ENCODE measurements around the gene HOXD8.

Gene HOXD8

DNA sequence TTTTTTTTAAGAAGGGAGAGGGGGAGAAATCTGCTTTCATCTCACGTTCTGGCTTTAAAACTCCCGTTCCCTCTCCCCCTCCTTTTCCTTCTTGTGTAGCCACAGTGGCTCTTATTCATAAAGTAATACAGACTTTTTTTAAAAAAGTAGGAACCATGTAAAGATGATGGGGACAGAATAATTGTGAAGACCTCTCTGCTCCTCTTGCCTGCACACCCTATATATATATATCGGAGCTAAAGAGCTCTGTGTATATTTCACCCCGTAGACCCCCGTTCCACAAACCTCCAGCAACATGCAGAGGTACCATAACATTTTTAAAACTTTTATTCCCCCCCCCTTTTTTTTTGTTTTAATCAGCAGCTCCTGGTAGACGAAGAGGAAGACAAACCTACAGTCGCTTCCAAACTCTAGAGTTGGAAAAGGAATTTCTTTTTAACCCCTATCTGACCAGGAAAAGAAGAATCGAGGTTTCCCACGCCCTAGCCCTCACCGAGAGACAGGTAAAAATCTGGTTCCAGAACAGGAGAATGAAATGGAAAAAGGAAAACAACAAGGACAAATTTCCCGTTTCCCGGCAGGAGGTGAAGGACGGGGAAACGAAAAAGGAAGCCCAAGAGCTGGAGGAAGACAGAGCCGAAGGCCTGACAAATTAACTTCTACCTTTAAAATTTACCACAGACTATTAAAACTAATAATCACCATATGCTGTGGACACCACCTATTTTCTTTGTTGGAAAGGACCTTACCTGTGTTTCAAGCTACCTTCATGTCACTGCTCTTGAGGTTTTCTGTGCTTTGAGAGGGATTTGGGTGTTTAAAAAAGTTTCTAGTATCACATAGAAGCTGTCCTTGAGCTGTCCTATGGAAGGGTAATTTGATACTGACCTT, 1.7 kb downstream of the HOXD8 start:
- no peak for DNase-seq (ENCODE audit: low spot score)

- DNase-seq (ENCODE audit: low spot score) = no peak
Measured at GRCh38 chr2:176131848-176132158, 2.3 kb downstream of the HOXD8 start.

- no peak for DNase-seq (ENCODE audit: low spot score)
Measured at GRCh38 chr2:176132205-176133171, 3.0 kb downstream of the HOXD8 start.

DNA sequence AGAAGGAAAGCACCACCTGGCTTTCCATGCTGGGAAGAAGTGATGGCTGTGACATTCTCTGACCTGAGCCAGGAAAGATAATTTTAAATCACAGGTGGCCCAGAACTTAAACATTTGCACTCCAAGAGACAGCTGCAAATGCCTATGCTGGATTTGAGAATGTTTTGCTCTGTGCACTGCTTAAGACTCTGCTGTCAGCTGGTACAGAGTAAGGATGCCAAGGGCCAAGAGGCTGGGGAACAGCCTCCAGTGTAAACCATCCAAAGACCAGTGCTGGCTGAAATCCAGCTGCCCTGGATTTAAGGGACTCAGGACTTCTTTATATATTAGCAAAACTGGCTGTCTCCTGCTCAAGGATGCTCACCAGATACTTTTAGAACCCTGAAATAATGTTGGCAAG, 3.9 kb downstream of the HOXD8 start:
- DNase-seq (ENCODE audit: low spot score) = no peak

DNA sequence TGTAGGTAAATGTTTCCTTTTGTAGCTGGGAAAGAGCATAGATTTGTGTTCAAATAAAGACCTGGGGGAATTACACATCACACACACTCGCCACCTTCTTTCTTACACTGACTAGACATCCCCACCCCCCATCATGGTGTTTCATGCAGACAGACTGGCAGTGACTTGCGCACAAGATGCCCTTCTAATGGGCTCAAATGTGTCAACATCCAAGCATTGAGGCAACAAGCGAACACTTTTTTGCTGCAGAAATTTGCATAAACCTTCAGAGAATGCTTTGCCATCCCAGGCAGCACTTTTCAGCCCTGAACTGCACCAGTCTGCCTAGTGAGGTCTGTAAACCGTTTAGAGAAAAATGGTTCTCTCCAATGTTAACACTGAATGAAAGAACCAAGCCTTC, 4.5 kb downstream of the HOXD8 start:
- DNase-seq (ENCODE audit: low spot score) = no peak

- no peak for DNase-seq (ENCODE audit: low spot score)
Measured at GRCh38 chr2:176135035-176135440, 5.5 kb downstream of the HOXD8 start.

GRCh38 chr2:176136374-176137251, 7.1 kb downstream of the HOXD8 start:
- DNase-seq (ENCODE audit: low spot score) = no peak

- DNase-seq (ENCODE audit: low spot score) = no peak
Measured at GRCh38 chr2:176137252-176137580, 7.7 kb downstream of the HOXD8 start.

- no peak for DNase-seq (ENCODE audit: low spot score)
Measured at GRCh38 chr2:176137906-176138305, 8.4 kb downstream of the HOXD8 start.

DNA sequence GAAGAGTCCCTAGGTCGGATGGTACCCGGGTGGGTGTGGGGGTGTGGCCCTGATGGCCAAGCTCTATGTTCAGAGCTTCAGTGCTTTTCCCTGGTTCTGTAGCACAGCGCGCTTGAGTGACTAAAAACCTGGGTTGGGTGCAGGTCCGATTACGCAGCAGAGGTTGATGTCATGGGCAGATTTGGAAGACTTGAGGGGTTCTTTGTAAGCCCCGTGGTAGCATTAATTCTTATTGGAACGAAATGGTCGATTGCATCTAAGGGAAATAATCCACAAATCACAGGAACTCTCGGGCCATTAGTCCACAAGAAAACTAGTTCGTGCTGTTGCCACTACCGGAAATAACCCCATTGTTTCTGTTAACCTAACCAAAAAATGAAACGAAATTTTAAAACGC, 9.0 kb downstream of the HOXD8 start:
- DNase-seq (ENCODE audit: low spot score) = no peak

DNA sequence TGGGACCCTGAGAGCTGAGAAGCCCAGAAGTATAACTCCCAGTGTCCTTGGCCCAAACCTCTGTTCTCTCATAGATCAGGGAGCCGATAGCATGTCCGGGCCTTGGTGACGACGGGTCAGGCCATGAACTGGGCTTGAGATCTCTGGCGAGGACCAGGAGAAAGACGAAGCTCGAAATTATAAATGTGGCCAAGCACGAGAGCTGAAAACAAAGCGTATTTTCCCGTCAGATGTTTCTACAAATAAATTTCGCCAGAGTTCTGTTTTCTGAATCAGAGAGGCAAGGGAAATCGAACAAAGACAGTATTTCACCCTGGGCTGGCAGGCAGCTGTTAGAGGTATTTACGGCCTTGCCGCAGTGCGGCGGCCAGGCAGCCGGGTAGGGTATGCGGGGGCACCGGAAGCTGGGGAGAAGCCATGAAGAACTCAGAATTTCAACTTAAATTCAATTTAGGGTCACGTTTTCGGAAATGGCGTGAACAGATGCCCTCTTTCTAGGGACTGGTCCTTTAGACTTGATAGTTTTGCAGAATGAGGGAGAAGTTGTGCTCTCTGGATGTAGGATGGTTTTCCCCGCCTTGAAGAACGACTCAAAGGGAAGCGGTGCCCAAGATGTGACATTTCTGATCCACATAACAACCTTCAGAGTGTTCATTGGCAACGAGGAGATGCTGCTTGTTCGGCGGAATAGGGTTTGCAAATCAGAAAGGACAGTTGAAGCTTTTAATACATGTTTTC, 9.6 kb downstream of the HOXD8 start:
- DNase-seq (ENCODE audit: low spot score) = no peak

DNA sequence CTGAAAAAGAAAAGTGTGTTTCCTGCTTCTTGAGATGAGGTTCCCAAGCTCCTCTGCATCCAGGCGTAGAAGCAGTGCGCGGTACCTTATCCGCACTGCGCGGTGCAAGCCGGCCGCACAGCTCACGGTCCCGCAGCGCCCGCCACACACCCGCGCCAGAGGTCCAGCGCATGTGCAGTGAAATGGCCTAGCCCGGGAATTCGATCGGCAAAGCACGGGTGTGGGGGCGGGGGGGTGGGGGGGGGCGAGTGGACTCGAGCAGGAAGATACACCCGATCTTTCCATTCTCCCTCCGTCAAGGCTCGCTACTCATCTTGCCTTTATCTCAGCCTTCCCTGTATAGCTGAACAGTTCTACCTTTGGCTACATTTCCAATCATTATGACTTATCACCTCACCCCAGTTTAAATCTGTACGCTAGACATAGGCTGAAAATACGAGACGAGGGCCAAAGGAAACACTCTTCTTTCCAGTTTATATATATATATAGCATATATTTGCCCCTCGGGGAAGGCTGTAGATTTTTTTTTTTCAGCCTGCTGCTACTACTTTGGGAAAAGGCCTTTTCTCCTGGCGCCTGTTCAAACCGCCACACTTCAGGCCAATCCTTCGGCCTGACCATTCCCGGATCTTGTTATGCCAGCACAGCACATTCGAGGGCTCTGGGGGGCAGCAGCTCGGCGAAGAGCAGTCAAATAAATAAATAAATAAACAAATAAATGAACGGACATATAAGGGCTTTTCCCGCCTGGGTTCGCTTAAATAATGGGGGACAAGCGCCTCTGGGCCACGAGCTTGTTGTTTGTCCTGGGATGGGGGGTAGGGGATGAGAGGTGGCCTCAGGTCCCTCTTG, 10.4 kb downstream of the HOXD8 start:
- DNase-seq (ENCODE audit: low spot score) = no peak

DNA sequence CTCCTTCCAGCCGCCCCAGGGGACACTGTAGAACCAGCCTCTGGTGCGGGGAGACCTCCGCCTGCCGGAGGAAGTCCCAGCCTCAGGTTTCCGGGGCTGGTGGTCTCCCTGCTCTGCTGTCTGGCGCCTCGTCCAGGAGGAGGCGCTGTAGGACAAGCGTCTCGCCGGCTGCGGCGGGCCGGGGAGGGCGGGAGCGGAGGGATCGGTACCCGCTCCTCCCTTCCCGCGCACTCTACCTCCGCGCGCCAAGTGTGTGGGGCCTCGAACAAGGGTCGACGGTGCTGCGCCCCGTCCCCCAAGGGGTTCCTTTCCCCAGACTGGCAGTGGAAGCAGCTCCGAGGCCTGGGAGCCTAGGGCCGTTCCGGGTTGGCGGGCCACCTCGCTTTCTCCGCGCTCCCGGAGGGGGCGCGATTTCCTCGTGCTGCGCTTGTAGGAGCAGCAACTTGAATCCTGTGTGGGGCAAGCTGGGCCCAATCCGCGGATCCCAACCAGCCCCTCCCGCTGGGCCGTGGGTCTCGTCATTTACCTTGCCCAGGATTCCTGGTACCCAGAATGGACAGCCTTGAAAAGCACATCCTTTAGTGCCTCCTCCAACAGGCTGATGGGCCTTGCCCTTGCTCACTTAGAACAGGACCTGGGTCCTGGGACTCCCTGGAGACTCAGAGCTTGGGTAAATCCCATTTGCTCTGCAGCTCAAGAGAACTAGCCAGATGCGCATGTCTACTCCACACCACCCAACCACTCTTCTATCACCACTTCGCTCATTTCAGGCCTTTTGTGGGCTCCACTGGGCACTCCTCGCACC, 11.2 kb downstream of the HOXD8 start:
- peak; percentile 58 for DNase-seq (ENCODE audit: low spot score)

DNA sequence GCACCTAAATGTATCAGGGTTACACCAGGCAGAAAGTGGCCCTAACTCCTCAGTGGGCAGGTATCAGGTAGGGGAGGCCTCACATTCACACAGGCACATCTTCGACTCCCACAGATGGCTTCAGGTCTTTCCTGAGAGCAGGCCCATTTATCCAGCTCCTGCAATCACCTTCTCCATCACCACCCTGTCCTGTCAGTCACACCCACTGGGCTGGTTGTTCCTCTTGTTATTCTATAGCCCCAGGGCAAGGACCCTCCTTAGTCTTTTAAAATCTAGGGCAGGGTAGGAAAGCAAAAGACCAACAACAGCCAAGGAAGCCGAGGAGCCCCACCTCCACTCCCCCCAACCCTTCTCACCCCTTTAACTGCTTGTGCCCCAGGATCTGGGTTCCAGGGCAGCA, 12.8 kb downstream of the HOXD8 start:
- no peak for DNase-seq (ENCODE audit: low spot score)

DNA sequence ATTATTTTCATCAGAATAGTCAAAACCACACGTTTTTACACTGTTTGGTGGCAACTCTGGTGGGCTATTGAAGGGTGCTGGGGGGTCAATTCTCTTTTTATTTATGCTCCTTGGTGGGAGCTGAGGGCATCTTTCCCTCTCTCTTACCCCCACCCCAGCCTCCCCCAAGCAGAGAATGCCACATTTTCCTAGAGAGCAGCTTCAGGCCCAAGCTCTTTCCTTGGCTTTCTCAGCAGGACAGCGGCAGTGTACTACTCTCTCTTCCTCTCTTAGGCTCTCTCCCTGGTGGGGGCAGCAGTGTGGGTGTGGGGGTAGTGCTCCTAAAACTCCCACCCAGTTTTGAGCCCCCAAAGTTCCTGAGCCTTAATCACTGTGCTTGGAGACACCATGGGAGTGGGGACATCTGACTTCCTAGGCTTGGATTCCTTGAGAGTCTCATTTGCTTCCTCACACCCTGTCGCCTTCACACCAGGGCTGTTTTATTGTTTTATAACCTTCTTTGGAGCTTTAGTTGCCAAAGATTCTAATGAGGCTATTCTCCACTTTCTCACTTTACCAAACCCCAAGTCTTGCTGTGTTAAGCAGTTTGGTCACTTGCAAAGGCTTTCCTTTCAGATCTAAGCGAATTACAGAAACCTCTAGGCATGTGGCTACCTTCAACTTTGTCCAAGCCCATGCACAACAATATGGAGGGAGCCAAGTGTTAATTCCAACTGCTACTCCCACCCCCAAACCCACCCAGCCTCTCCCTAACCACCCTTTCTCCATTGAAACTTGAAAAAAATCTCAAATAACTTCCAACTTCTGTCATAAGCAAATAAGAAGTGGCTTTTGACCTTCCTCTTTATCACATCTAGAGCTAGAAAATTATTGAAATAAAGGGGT, 15.8 kb downstream of the HOXD8 start:
- DNase-seq (ENCODE audit: low spot score) = no peak

- DNase-seq (ENCODE audit: low spot score) = no peak
Measured at GRCh38 chr2:176146101-176146500, 16.6 kb downstream of the HOXD8 start.

DNA sequence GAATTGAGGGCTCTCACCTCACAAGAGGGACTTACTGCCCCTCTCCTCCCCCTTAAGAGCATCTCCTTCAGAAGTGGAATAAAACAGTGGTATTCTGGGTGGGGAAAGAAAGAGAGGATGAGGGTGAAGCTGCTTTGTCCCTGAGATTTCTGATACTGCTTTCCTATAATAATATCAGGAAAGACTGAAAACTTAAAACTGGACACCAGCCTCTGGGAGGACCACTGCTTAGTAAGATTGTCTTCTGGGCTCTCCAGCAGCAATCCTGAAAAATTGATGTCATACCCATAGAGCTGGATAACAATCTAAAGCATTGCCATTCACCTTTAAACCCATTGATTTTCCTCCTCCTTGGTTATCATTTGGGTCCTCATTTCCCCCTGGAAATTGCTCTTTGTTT, 17.1 kb downstream of the HOXD8 start:
- no peak for DNase-seq (ENCODE audit: low spot score)

GRCh38 chr2:176147210-176147799, 17.8 kb downstream of the HOXD8 start:
- DNase-seq (ENCODE audit: low spot score) = no peak

All from activated CD4-positive, alpha-beta T cell treated with anti-CD3 and anti-CD28 coated beads, Interleukin-2, Interleukin-4, amounts not matched to agents 100 ng/mL and 50 ng/mL, durations not matched to agents 16 hours and 8 hours (primary cell).